ENCODE results near the gene CLEC4M. TPM values are rescaled to one million over a fixed set of nuclear protein-coding genes. Genes with fewer than 3 reads are reported as not detected.

Gene CLEC4M
- total RNA-seq, 1 experiment from 2014 or later = not detected

- CTCF ChIA-PET = interaction anchor here (3.0 kb wide), 1 partner anchor 233 kb away, joined by 50 read pairs; no protein-coding TSS in a partner anchor
These were observed 38.1 kb downstream of the CLEC4M start for GRCh38 chr19:7801020-7801570.

GRCh38 chr19:7806234-7806633, 43.2 kb downstream of the CLEC4M start:
- CTCF ChIA-PET = interaction anchor here (0.6 to 1.4 kb wide), 2 partner anchors 114 to 125 kb away, joined by 3 to 4 read pairs; partner anchors contain the start of genes SNAPC2 and TRAPPC5
- no peak overlapping the region for H2AFZ ChIP-seq (ENCODE audit: low read length)

More at GRCh38 chr19:7801020-7801570, 38.1 kb downstream of the CLEC4M start:
- ATAC-seq (no peak), DNase-seq (no peak)
- Histone ChIP-seq H3K4me1 (ENCODE audit: insufficient read depth, low read length) (peaks cover 32% of the 10 kb centered on the region), H3K27me3 (ENCODE audit: low read length) (no peaks in the 10 kb centered on the region), H3K79me2 (ENCODE audit: low read length) (no peaks in the 10 kb centered on the region), H3K4me3 (ENCODE audit: low read length) (no peak overlapping the region), H3K4me2 (ENCODE audit: low read length) (no peak overlapping the region), H4K20me1 (ENCODE audit: low read length) (no peaks in the 10 kb centered on the region), H3F3A (ENCODE audit: low read length, unreplicated experiment) (peaks cover 3% of the 10 kb centered on the region), H3K36me3 (ENCODE audit: low read depth, low read length) (no peaks in the 10 kb centered on the region), H3K9ac (ENCODE audit: low read length) (no peak overlapping the region), H3K27ac (ENCODE audit: low read length) (no peak overlapping the region), H3K9me3 (ENCODE audit: low read length) (no peaks in the 10 kb centered on the region), H2AFZ (ENCODE audit: low read length) (no peak overlapping the region), H3K9me2 (replicated peaks; ENCODE audit: low read length) (no peaks in the 10 kb centered on the region)
- POLR2A ChIA-PET (ENCODE audit: unreplicated experiment) = interaction anchor here (0.6 kb wide), 1 partner anchor 128 kb away, joined by 26 read pairs; no protein-coding TSS in a partner anchor
- intact Hi-C loops (cut with micrococcal nuclease) = no loop called here
- TF ChIP-seq EZH2phosphoT487 (IDR thresholded peaks at IDR 0.05; ENCODE audit: borderline replicate concordance, low read length) = no peak
- TF ChIP-seq EZH2 (IDR thresholded peaks at IDR 0.05; ENCODE audit: low read length, unreplicated experiment) = no peak
- no peak for TF ChIP-seq CTCF (conservative IDR thresholded peaks at IDR 0.05; ENCODE audit: low read depth, low read length)
- no TSS peak for BruUV-seq (replicated peaks)

More at GRCh38 chr19:7806234-7806633, 43.2 kb downstream of the CLEC4M start:
- TF ChIP-seq CTCF (conservative IDR thresholded peaks at IDR 0.05; ENCODE audit: low read depth, low read length) (no peak), EZH2 (IDR thresholded peaks at IDR 0.05; ENCODE audit: low read length, unreplicated experiment) (no peak), EZH2phosphoT487 (IDR thresholded peaks at IDR 0.05; ENCODE audit: borderline replicate concordance, low read length) (no peak)
- Histone ChIP-seq H3K4me3 (ENCODE audit: low read length) (no peak overlapping the region), H3K27me3 (ENCODE audit: low read length) (no peaks in the 10 kb centered on the region), H3K79me2 (ENCODE audit: low read length) (no peaks in the 10 kb centered on the region), H3K9me3 (ENCODE audit: low read length) (peaks cover 8% of the 10 kb centered on the region; the same call in 1 of the 2 replicates), H3F3A (ENCODE audit: low read length, unreplicated experiment) (peaks cover 3% of the 10 kb centered on the region), H3K36me3 (ENCODE audit: low read depth, low read length) (no peaks in the 10 kb centered on the region), H4K20me1 (ENCODE audit: low read length) (no peaks in the 10 kb centered on the region), H3K9ac (ENCODE audit: low read length) (no peak overlapping the region), H3K4me2 (ENCODE audit: low read length) (no peak overlapping the region), H3K9me2 (replicated peaks; ENCODE audit: low read length) (no peaks in the 10 kb centered on the region), H3K4me1 (ENCODE audit: insufficient read depth, low read length) (peaks cover 28% of the 10 kb centered on the region), H3K27ac (ENCODE audit: low read length) (no peak overlapping the region)
- ATAC-seq (no peak), DNase-seq (no peak)
- intact Hi-C loops (cut with micrococcal nuclease) = loop anchor here (2.0 kb wide), 1 partner anchor 23 kb away; no protein-coding TSS in a partner anchor
- BruUV-seq (replicated peaks) = no TSS peak
- POLR2A ChIA-PET (ENCODE audit: unreplicated experiment) = no interaction called here

Measured in PC-3 (cell line).